ENCODE results near the gene AR.
"Not testable (repeated sequence)": the region's sequence is repeated elsewhere in the genome, so short reads cannot be mapped to it uniquely, and the experiment has no call there.

AR gene

DNA sequence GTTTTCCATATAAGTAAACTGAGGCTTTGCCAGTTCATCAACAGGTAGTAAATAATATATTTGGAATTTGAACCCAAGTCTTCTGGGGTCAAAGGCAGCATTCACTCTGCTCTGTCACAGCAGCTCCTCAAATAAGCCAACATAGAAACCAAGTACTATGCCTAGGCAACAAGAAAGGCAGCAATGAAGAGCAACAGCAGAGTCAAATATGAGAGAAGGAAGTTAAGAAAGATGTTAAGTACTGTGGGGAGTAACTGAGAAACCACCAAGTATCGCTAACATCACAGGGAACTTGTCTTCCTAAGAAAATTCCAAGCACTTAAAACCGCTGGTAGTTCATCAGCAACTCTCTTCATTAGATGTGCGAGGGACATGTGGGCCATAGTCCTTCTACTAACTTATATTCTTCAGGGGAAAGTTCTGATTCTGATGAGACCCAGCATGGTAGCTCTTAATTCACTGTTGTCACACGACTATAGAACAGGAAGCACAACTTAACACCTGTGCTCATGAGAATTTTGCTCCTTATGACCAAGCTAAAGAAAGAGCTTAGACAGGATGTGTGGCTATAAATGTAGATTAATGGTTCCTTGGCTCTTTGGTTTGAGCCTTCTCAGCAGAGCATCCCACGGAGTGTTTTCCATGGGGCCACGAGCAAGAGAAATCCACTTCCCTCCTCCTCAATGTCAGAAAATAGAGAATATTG lies 107.8 kb downstream of the AR start:
- H3K4me3 Mint-ChIP-seq, result no peak overlapping the region
- no peaks in the 10 kb centered on the region for H3K9me3 Mint-ChIP-seq
- H3K36me3 Mint-ChIP-seq (ENCODE audit: low read depth), result no peaks in the 10 kb centered on the region
- no peak overlapping the region for H3K27ac Mint-ChIP-seq
- no peaks in the 10 kb centered on the region for H3K4me1 Mint-ChIP-seq (ENCODE audit: low read depth)
- H3K27me3 Mint-ChIP-seq, result no peaks in the 10 kb centered on the region

DNA sequence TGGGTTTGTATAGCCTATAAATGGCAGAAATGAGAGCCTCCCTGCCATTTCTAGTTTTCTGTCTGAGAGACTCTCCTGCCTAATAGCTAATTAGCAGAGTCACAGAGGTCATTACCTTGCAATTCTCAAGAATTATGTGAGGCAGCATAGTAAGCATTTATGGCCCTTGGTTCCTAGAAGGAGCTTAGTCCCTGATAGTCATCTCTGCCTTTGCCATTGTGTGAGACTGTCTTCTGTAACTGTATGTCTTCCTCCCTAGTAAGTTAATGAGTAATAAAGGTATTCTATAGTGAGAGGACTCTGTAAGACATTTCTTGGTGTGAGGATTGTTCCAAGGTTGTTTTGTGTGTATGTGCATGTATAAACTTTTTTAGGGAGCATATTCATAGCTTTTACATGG lies 108.7 kb downstream of the AR start:
- Mint-ChIP-seq H3K4me1 (ENCODE audit: low read depth) (no peaks in the 10 kb centered on the region), H3K4me3 (no peak overlapping the region), H3K36me3 (ENCODE audit: low read depth) (no peaks in the 10 kb centered on the region), H3K27ac (no peak overlapping the region), H3K9me3 (no peaks in the 10 kb centered on the region), H3K27me3 (no peaks in the 10 kb centered on the region)

DNA sequence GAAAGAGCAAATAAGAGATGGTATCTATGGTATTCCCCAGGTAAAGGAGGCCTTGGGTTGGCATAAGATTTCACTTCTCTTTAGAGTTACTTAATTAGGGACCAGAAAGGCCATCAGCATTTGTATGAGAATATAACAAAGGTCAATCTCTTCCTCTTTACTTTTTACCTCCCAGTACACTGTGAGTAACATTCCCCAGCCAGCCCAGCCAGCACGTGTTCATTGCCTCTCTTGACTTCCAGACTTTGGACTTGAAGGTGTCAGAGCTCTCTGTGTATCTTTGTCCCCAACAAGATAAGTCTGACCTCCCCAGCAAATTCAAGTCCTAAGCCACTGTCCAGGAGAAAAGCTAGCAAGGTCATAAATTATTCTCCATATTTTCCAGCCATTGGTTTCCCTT lies 110.5 kb downstream of the AR start:
- Mint-ChIP-seq H3K27me3 (no peaks in the 10 kb centered on the region), H3K4me3 (no peak overlapping the region), H3K27ac (no peak overlapping the region), H3K4me1 (ENCODE audit: low read depth) (no peaks in the 10 kb centered on the region), H3K36me3 (ENCODE audit: low read depth) (no peaks in the 10 kb centered on the region), H3K9me3 (no peaks in the 10 kb centered on the region)

DNA sequence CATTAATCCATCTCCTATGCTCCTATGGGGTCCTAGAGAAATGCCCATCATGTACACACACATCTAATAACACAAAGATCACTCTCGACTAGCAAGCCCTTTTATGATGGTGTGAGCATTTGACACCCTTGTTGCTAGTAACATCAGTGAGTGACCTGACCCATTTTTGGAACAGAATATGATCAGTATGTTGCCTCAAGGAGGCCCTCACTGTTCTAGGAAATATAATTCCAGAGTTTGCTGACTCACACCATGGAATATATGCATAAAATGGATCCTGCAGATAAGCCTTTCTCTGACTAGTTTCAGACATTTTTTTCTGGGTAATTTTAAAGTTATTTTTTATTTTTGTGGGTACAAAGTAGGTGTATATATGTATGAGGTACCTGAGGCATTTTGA lies 121.8 kb downstream of the AR start:
- H3K4me3 Mint-ChIP-seq, result no peak overlapping the region
- no peak overlapping the region for H3K27ac Mint-ChIP-seq
- no peaks in the 10 kb centered on the region for H3K36me3 Mint-ChIP-seq (ENCODE audit: low read depth)
- no peaks in the 10 kb centered on the region for H3K4me1 Mint-ChIP-seq (ENCODE audit: low read depth)
- no peaks in the 10 kb centered on the region for H3K9me3 Mint-ChIP-seq
- no peaks in the 10 kb centered on the region for H3K27me3 Mint-ChIP-seq

DNA sequence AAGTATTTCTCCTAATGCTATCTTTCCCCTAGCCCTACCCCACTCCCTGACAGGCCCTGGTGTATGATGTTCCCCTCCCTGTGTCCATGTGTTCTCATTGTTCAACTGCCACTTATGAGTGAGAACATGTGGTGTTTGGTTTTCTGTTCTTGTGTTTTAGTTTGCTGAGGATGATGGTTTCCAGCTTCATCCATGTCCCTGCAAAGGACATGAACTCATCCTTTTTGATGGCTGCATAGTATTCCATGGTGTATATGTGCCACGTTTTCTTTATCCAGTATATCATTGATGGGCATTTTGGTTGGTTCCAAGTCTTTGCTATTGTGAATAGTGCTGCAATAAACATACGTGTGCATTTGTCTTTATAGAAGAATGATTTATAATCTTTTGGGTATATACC lies 126.9 kb downstream of the AR start:
- not testable (repeated sequence) for H3K9me3 Mint-ChIP-seq; H3K4me3 Mint-ChIP-seq; H3K27ac Mint-ChIP-seq; H3K36me3 Mint-ChIP-seq (ENCODE audit: low read depth); H3K27me3 Mint-ChIP-seq; H3K4me1 Mint-ChIP-seq (ENCODE audit: low read depth)

DNA sequence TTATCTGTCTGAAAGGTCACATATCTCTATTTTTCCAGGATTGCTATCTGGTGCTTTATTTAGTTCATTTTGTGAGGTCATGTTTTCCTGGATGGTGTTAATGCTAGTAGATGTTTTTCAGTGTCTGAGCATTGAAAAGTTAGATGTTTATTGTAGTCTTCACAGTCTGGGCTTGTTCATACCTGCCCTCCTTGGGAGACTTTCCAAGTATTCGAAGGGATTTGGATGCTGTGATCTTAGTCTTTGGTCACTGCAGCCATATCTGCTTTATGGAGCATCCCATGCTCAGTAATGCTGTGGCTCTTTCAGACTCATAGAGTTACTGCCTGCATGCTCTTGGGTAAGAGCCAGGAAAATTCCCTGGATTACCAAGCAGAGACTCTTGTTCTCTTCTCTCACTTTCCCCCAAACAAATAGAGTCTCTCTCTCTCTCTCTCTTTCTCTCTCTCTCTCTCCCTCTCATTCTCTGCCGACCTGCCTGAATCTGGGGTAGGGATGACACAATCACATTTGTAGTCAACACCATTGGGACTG lies 130.0 kb downstream of the AR start:
- no peaks in the 10 kb centered on the region for H3K27me3 Mint-ChIP-seq
- no peaks in the 10 kb centered on the region for H3K36me3 Mint-ChIP-seq (ENCODE audit: low read depth)
- H3K4me3 Mint-ChIP-seq, result no peak overlapping the region
- no peak overlapping the region for H3K27ac Mint-ChIP-seq
- H3K4me1 Mint-ChIP-seq (ENCODE audit: low read depth), result no peaks in the 10 kb centered on the region
- H3K9me3 Mint-ChIP-seq, result peaks cover 3% of the 10 kb centered on the region

DNA sequence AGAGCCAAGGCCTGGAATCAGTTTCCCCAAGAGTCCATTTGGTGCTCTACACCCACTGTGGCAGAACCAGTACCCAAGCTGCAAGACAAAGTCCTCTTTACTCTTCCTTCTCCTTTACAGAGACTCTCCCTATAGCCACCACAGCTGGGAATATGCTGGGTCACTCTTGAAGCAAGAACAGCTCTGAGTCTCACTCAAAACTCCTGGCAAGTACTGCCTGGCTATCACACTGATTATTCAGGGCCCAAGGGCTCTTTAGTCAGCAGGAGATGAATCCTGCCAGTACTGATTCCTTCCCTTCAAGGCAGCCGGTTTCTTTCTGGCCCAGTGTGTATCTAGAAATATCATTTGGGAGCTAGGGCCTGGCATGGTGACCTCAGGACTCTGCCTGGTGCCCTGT lies 130.9 kb downstream of the AR start:
- Mint-ChIP-seq H3K4me1 (ENCODE audit: low read depth) (no peaks in the 10 kb centered on the region), H3K27ac (no peak overlapping the region), H3K4me3 (no peak overlapping the region), H3K9me3 (peaks cover 3% of the 10 kb centered on the region), H3K27me3 (no peaks in the 10 kb centered on the region), H3K36me3 (ENCODE audit: low read depth) (no peaks in the 10 kb centered on the region)

DNA sequence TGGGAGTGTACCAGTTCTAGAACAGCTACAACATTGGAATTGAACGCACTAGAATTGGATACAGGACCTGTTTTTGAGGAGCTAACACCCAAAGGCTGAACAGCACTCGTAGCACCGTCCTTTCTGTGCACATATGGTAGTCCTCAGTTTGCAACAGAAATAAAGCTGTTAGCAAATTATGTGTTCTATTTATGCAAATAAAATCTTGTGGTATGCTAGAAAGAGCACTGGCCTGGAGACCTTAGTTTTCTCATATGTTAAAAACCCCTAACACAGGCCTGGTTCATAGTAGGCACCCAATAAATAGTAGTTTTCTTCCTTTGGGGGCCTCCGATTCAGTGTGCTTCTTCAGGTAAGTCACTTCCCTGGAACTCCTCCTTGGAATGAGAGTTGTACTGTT lies 140.3 kb downstream of the AR start:
- no peaks in the 10 kb centered on the region for H3K4me1 Mint-ChIP-seq (ENCODE audit: low read depth)
- H3K9me3 Mint-ChIP-seq, result no peaks in the 10 kb centered on the region
- no peak overlapping the region for H3K4me3 Mint-ChIP-seq
- no peak overlapping the region for H3K27ac Mint-ChIP-seq
- H3K27me3 Mint-ChIP-seq, result no peaks in the 10 kb centered on the region
- no peaks in the 10 kb centered on the region for H3K36me3 Mint-ChIP-seq (ENCODE audit: low read depth)

DNA sequence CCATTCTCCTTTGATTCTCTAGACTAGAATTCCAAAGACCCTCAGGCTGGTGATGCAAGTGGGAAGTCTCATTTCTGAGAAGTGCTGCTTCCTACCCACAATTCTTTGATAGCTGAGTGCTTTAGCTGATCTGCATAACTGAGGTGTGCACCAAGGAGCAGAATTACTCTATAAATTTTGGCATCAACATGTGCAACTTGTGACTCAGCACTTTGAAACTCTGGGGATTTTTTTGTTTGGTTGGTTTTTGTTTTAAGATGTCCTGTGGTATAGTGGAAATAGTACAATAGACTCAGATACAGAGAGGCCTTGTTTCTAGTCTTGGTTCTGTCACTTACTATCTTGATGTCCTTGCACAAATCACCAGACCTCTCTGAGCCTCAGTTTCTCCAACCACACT lies 148.4 kb downstream of the AR start:
- H3K27ac Mint-ChIP-seq, result no peak overlapping the region
- no peaks in the 10 kb centered on the region for H3K9me3 Mint-ChIP-seq
- H3K36me3 Mint-ChIP-seq (ENCODE audit: low read depth), result no peaks in the 10 kb centered on the region
- H3K27me3 Mint-ChIP-seq, result no peaks in the 10 kb centered on the region
- H3K4me1 Mint-ChIP-seq (ENCODE audit: low read depth), result no peaks in the 10 kb centered on the region
- no peak overlapping the region for H3K4me3 Mint-ChIP-seq

DNA sequence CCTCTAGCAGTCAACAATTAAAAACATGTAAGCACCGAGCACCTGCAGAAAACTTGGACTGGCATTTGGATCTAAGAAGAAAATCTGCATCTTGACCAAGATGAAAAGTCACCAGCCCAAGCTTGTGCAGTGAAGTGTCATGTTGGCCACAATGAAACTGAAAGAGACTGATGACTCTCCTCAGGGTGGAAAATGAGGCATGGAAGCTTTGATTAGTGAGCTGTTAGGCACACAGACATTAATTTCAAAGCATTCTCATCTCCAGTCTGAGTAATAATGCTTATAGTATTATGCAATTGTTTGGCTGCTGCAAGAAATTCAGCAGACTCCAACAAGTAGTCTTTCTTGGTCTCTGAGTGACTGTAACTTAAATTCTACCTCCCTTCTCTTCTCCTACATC lies 150.1 kb downstream of the AR start:
- H3K27me3 Mint-ChIP-seq, result no peaks in the 10 kb centered on the region
- H3K9me3 Mint-ChIP-seq, result no peaks in the 10 kb centered on the region
- H3K36me3 Mint-ChIP-seq (ENCODE audit: low read depth), result no peaks in the 10 kb centered on the region
- H3K27ac Mint-ChIP-seq, result no peak overlapping the region
- H3K4me1 Mint-ChIP-seq (ENCODE audit: low read depth), result no peaks in the 10 kb centered on the region
- H3K4me3 Mint-ChIP-seq, result no peak overlapping the region

DNA sequence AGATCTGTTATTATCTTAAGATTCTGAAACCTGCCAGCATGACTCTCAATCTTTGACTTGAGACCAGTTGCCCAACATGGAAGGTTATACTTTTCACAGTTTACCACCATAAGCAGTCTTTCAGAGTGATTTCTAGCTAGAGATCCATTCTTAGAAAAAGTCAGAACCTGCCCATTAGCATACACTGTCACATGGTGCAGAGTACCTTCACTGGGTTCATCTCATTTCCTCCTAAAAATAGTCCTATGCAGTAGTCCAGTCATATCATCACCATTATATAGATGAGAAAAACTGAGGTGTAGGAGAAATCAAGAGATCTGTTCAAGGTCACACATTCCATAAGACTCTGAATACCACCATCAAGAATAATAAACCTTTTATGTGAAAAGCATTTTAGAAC lies 153.6 kb downstream of the AR start:
- H3K27me3 Mint-ChIP-seq, result no peaks in the 10 kb centered on the region
- no peak overlapping the region for H3K4me3 Mint-ChIP-seq
- no peaks in the 10 kb centered on the region for H3K4me1 Mint-ChIP-seq (ENCODE audit: low read depth)
- H3K9me3 Mint-ChIP-seq, result no peaks in the 10 kb centered on the region
- H3K36me3 Mint-ChIP-seq (ENCODE audit: low read depth), result no peaks in the 10 kb centered on the region
- no peak overlapping the region for H3K27ac Mint-ChIP-seq

DNA sequence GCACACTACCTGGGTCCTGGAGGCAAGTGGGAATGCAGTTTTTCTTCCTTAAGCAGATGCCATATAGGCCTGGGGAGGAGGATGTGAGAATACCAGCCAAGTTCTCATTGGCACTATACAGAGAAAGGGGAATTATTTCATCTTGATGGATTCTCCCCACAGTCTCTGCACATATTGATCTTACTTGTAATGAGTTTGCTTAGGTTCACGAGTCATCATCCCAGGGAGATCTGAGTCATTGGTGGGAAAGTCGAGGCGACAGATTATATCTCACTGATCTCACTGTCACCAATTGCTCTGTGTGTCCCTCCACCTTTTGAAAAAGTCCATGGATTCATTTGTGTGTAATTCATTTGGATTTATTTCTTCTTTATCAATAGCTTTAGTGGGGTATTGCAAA lies 156.8 kb downstream of the AR start:
- Mint-ChIP-seq H3K4me1 (ENCODE audit: low read depth) (no peaks in the 10 kb centered on the region), H3K9me3 (no peaks in the 10 kb centered on the region), H3K4me3 (no peak overlapping the region), H3K27ac (no peak overlapping the region), H3K36me3 (ENCODE audit: low read depth) (no peaks in the 10 kb centered on the region), H3K27me3 (no peaks in the 10 kb centered on the region)

DNA sequence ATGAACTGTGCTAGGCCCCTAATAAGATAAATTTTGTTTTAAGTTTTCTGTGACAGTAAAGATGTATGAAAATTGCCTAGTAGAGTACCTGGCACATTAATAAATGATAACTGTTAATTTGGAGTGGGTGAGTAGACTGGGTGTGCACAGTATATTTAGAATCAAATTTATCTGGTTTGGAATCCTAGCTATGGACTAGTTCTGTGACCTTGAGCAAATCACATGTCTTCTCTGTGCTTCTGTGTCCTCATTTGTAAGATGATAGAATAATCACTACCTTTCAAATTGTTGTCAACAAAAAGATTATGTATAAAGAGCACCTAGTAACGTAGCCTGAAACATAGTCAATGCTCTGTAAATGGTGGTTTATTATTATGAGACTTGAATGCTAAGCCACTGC lies 170.2 kb downstream of the AR start:
- Mint-ChIP-seq H3K27ac (no peak overlapping the region), H3K27me3 (no peaks in the 10 kb centered on the region), H3K9me3 (no peaks in the 10 kb centered on the region), H3K36me3 (ENCODE audit: low read depth) (no peaks in the 10 kb centered on the region), H3K4me1 (ENCODE audit: low read depth) (no peaks in the 10 kb centered on the region), H3K4me3 (no peak overlapping the region)

DNA sequence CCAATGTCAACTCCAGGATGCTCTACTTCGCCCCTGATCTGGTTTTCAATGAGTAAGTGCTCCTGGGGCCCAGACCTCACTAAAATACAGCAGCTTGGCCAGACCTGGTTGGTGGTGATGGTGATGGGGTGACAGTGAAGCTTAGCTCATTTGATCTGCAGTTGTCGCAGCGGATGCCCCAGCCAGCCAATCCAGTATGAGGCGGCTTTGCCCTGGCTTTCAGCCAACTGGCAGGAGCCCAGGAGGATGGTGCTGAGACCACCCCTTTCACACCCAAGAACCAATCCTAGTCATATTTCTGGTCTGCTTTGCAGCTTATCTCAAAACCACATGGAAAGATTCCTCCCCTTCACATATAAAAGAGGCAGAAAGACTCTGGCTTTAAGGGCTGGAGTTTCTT lies 173.8 kb downstream of the AR start:
- Mint-ChIP-seq H3K27me3 (no peaks in the 10 kb centered on the region), H3K27ac (no peak overlapping the region), H3K36me3 (ENCODE audit: low read depth) (no peaks in the 10 kb centered on the region), H3K4me1 (ENCODE audit: low read depth) (no peaks in the 10 kb centered on the region), H3K4me3 (no peak overlapping the region), H3K9me3 (no peaks in the 10 kb centered on the region)

DNA sequence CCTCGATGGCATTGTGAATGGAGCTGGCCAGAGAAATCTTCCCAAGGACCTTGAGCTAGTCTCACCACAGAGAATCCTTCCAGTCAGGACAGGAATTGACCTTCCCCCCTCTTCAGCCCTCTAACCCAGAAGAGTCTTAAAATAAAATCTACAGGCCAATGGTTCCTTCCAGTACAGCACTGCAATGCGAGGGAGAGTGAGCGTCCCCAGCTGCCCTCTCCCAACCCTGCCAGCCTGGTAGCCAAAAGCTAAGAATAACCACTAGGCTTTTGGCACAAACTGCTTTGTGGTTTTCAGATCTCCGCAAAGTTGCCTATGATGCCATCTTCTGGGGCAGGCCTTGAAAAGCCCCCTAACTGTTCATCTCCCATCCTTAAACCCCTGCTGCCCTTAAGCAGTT lies 175.1 kb downstream of the AR start:
- no peak overlapping the region for H3K27ac Mint-ChIP-seq
- no peaks in the 10 kb centered on the region for H3K27me3 Mint-ChIP-seq
- H3K36me3 Mint-ChIP-seq (ENCODE audit: low read depth), result no peaks in the 10 kb centered on the region
- no peaks in the 10 kb centered on the region for H3K4me1 Mint-ChIP-seq (ENCODE audit: low read depth)
- no peaks in the 10 kb centered on the region for H3K9me3 Mint-ChIP-seq
- no peak overlapping the region for H3K4me3 Mint-ChIP-seq

DNA sequence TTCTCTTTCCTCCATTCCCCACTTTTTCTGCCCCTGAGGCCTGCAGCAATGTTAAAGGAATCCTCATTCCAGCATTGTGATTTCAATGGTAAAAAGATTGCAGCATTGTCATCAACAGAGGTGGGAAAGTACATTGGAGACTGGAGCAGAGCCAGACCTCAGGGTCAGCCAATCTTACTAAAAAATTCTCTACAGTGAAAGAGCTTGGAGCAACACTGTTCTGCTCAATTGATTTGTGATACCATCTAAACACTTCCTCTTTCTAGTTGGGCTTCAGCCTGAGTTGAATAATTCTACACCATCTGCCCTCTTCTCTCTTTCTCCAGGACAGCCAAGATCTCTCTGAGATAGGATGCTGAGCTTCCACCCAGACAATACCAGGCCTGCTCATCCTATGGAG lies 176.5 kb downstream of the AR start:
- H3K4me3 Mint-ChIP-seq, result no peak overlapping the region
- no peaks in the 10 kb centered on the region for H3K9me3 Mint-ChIP-seq
- H3K36me3 Mint-ChIP-seq (ENCODE audit: low read depth), result no peaks in the 10 kb centered on the region
- no peak overlapping the region for H3K27ac Mint-ChIP-seq
- no peaks in the 10 kb centered on the region for H3K27me3 Mint-ChIP-seq
- no peaks in the 10 kb centered on the region for H3K4me1 Mint-ChIP-seq (ENCODE audit: low read depth)
